ENCODE data around the gene AURKA.

AURKA gene

DNA sequence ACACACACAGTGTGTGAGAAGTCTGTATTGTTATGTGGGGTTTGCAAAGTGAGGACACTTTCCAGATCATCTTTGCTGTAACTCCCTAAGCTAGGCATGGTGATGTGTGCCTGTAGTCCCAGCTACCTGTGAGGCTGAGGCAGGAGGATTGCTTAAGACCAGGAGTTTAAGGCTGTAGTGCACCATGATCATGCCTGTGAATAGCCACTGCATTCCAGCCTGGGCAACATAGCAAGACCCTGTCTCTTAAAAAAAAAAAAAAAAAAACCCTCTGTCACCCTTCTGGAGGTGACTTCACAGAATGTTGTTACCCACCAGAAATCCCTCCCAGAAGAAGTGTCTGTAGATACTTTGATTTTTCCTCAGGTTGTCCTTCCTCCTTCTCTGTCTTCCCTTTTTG is 34.9 kb upstream of the AURKA start (continued):
- TF ChIP-seq, protein P1, sequence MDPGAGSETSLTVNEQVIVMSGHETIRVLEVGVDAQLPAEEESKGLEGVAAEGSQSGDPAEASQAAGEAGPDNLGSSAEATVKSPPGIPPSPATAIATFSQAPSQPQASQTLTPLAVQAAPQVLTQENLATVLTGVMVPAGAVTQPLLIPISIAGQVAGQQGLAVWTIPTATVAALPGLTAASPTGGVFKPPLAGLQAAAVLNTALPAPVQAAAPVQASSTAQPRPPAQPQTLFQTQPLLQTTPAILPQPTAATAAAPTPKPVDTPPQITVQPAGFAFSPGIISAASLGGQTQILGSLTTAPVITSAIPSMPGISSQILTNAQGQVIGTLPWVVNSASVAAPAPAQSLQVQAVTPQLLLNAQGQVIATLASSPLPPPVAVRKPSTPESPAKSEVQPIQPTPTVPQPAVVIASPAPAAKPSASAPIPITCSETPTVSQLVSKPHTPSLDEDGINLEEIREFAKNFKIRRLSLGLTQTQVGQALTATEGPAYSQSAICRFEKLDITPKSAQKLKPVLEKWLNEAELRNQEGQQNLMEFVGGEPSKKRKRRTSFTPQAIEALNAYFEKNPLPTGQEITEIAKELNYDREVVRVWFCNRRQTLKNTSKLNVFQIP (CRISPR knock-in tag; IDR thresholded peaks at IDR 0.05; ENCODE audit: borderline replicate concordance, low read depth): no peak
- TF ChIP-seq ESRRG (CRISPR knock-in tag; IDR thresholded peaks at IDR 0.05) (no peak), GLIS3 (CRISPR knock-in tag; IDR thresholded peaks at IDR 0.05) (no peak), BACH2 (CRISPR knock-in tag; IDR thresholded peaks at IDR 0.05; ENCODE audit: borderline replicate concordance) (no peak), ZNF8 (CRISPR knock-in tag; IDR thresholded peaks at IDR 0.05) (no peak), RARB (CRISPR knock-in tag; IDR thresholded peaks at IDR 0.05) (no peak), OSR1 (CRISPR knock-in tag; IDR thresholded peaks at IDR 0.05) (no peak), ZNF70 (CRISPR knock-in tag; IDR thresholded peaks at IDR 0.05) (no peak), ZFP3 (CRISPR knock-in tag; IDR thresholded peaks at IDR 0.05) (no peak), SNAI2 (CRISPR knock-in tag; IDR thresholded peaks at IDR 0.05) (no peak)
- TF ChIP-seq, protein P2, sequence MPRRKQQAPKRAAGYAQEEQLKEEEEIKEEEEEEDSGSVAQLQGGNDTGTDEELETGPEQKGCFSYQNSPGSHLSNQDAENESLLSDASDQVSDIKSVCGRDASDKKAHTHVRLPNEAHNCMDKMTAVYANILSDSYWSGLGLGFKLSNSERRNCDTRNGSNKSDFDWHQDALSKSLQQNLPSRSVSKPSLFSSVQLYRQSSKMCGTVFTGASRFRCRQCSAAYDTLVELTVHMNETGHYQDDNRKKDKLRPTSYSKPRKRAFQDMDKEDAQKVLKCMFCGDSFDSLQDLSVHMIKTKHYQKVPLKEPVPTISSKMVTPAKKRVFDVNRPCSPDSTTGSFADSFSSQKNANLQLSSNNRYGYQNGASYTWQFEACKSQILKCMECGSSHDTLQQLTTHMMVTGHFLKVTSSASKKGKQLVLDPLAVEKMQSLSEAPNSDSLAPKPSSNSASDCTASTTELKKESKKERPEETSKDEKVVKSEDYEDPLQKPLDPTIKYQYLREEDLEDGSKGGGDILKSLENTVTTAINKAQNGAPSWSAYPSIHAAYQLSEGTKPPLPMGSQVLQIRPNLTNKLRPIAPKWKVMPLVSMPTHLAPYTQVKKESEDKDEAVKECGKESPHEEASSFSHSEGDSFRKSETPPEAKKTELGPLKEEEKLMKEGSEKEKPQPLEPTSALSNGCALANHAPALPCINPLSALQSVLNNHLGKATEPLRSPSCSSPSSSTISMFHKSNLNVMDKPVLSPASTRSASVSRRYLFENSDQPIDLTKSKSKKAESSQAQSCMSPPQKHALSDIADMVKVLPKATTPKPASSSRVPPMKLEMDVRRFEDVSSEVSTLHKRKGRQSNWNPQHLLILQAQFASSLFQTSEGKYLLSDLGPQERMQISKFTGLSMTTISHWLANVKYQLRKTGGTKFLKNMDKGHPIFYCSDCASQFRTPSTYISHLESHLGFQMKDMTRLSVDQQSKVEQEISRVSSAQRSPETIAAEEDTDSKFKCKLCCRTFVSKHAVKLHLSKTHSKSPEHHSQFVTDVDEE (CRISPR knock-in tag; IDR thresholded peaks at IDR 0.05): no peak

DNA sequence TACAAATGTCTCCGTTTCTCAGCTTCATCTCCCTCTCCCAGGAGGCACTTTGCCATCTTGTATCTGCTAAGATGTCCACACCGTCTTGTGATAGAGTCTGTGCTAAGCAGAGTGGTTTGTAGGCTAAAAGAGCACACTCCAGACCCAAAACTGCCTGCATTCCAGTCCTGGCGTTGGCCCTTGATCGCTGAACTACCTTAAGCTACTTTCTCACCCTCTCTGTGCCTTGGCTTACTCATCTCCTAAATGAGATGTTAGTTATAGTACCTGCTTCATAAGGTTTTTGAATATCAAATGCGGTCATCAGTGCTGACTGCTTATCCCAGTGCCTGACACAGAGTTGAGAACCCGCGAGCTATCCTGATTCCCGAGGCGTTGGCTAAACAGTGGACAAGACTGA is 34.0 kb upstream of the AURKA start:
- no peak for ATAC-seq
- no peak for TF ChIP-seq ZNF70 (CRISPR knock-in tag; IDR thresholded peaks at IDR 0.05)
- TF ChIP-seq, protein P3, sequence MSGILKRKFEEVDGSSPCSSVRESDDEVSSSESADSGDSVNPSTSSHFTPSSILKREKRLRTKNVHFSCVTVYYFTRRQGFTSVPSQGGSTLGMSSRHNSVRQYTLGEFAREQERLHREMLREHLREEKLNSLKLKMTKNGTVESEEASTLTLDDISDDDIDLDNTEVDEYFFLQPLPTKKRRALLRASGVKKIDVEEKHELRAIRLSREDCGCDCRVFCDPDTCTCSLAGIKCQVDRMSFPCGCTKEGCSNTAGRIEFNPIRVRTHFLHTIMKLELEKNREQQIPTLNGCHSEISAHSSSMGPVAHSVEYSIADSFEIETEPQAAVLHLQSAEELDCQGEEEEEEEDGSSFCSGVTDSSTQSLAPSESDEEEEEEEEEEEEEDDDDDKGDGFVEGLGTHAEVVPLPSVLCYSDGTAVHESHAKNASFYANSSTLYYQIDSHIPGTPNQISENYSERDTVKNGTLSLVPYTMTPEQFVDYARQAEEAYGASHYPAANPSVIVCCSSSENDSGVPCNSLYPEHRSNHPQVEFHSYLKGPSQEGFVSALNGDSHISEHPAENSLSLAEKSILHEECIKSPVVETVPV (CRISPR knock-in tag; IDR thresholded peaks at IDR 0.05): no peak

DNA sequence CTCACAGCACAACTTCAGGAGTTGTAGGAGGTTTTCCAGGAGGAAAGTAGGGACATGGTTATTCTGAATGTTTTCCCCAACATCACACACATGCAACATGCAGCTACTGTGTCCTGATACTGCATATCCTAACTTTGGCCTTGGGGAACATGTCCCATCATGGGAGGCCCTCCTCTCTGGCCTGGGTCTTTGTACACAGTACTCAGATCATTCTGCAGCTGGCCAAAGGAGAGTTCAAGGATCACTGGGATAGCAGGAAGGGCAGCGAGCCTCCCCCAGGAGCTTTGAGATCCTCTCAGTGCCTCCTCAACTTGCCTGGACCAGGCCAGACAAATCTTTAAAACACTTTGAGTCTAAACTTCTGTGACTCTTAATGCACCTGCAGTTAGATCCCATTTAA is 32.9 kb upstream of the AURKA start:
- ATAC-seq: no peak
- TF ChIP-seq, protein P1 (CRISPR knock-in tag; IDR thresholded peaks at IDR 0.05; ENCODE audit: borderline replicate concordance, low read depth): no peak
- TF ChIP-seq, protein P4, sequence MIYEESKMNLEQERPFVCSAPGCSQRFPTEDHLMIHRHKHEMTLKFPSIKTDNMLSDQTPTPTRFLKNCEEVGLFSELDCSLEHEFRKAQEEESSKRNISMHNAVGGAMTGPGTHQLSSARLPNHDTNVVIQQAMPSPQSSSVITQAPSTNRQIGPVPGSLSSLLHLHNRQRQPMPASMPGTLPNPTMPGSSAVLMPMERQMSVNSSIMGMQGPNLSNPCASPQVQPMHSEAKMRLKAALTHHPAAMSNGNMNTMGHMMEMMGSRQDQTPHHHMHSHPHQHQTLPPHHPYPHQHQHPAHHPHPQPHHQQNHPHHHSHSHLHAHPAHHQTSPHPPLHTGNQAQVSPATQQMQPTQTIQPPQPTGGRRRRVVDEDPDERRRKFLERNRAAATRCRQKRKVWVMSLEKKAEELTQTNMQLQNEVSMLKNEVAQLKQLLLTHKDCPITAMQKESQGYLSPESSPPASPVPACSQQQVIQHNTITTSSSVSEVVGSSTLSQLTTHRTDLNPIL (CRISPR knock-in tag; IDR thresholded peaks at IDR 0.05; ENCODE audit: low read depth): no peak
- TF ChIP-seq SNAI2 (CRISPR knock-in tag; IDR thresholded peaks at IDR 0.05) (no peak), ZFP3 (CRISPR knock-in tag; IDR thresholded peaks at IDR 0.05) (no peak), OSR1 (CRISPR knock-in tag; IDR thresholded peaks at IDR 0.05) (no peak), ISL1 (CRISPR knock-in tag; IDR thresholded peaks at IDR 0.05) (no peak), PPARA (CRISPR knock-in tag; IDR thresholded peaks at IDR 0.05; ENCODE audit: borderline replicate concordance) (no peak), ZC3H10 (CRISPR knock-in tag; IDR thresholded peaks at IDR 0.05) (no peak), ZNF565 (CRISPR knock-in tag; conservative IDR thresholded peaks at IDR 0.05; ENCODE audit: low read depth) (no peak), RARB (CRISPR knock-in tag; IDR thresholded peaks at IDR 0.05) (no peak), GLIS3 (CRISPR knock-in tag; IDR thresholded peaks at IDR 0.05) (no peak)

DNA sequence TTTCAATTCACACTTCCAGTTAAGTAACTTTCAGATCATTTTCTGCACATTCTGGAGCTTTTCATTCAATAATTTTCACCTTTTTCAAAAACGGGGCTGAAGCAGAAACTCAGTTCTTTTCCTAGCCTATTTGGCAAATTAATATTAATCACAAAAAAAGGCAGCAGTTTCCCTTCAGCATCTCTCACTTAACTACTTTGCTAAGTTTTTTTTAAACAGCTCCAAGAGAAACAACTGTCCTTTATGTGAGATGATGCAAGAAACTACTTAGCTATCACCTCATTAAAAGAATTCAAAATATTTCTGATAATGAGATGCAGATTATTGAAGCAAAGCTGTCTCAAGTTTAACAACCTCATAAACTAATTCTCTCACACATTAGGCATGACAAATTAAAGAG is 31.9 kb upstream of the AURKA start:
- TF ChIP-seq ZFP3 (CRISPR knock-in tag; IDR thresholded peaks at IDR 0.05) (no peak), OSR1 (CRISPR knock-in tag; IDR thresholded peaks at IDR 0.05) (no peak), CSDC2 (CRISPR knock-in tag; IDR thresholded peaks at IDR 0.05) (no peak)
- TF ChIP-seq, protein P3 (CRISPR knock-in tag; IDR thresholded peaks at IDR 0.05): no peak
- ATAC-seq: no peak

Data from SK-N-SH treated with all-trans-retinoic acid at 6 μM for 48 hours (cell line).